ENCODE results near the gene SLX9.

GRCh38 chr21:44918107-44918470 is 21.7 kb upstream of the SLX9 start:
- TF ChIP-seq CTCF (IDR thresholded peaks at IDR 0.05) (no peak), POLR2A (IDR thresholded peaks at IDR 0.05) (no peak), POLR2AphosphoS5 (IDR thresholded peaks at IDR 0.05) (no peak), EP300 (IDR thresholded peaks at IDR 0.05) (no peak)

All from stomach (tissue), 4 donors.